HG02870 (cell line): ENCODE data around the gene KRT80.

Source experiments
- ATAC-seq: cut with Tn5 transposase; IDR thresholded peaks from one replicate; pipeline ENCODE4 v1.9.1; 2021; ENCODE audit warnings: mild to moderate bottlenecking, moderate library complexity; ENCODE audit not compliant: unreplicated experiment

KRT80 gene

GRCh38 chr12:52199294-52199919, 7.6 kb upstream of the KRT80 start:
- ATAC-seq, result no peak

DNA sequence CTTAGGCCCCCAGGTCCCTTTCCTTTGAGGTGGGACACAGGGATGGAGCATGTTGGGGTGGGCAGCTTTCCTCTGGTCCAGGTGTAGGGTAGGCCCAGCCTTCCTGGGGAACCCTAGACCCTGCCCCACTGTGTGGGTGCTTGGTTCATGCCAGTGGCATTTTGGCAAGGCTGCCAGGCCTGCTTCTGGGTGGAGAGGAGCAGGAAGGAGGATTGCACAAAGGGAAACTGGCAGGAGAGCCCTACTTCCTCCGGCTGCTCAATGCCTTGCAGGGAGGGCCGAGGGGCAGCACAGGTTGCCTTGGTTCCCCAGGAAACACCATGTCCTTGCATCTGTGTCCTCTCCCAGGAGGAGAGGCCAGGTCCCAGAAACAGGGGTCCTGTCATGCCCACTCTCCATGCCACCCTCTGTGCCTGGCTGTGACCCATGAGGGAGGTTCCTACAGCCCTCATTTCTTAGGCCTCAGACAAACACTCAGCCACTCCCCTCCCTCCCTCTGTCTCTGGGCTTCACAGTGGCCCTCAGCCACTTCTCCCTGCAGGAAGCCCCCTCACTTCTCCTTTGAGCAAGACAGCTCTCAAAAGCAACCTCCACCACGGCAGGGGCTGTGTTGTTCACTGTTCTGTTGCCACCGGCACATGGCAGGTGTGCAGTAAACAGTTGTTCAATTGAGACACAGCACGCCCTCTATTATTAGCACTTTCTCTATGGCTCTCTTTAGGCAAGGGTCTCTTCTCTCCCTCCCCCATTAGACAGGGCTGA, 6.8 kb upstream of the KRT80 start:
- ATAC-seq, result no peak

- ATAC-seq, result no peak
These were observed 5.8 kb upstream of the KRT80 start for GRCh38 chr12:52197371-52198231.

DNA sequence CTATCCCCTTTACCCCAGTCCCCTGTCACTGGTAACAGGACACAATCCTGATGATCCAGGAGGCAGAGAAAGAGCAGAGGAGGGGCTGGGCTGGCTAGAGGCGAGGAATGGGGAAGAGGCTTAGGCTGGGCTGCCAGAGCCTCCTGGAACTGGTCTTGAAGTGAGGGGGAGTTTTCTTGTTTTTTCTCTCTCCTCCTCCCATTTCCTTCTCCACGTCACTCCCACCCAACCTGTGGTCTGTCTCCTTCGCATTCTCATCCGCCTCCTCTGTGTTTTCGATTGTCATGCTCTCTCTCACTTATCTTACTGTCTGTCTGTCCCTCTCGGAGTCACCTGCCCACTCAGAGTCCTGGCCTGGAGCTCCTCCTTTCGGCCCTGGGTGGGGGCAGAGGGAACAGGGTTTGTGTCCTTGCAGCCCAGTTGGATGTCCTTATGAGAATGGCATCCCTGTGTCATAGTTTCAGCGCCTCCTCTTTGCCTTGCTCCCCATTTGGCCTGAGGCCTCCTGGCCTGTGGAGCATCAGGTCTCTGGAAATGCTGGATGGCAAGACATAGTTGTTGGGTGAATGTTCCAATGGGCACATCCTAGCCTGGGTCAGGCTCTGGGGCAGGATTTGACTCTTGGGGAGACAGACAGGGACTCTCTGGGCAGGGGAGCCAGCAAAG, 3.4 kb upstream of the KRT80 start:
- no peak for ATAC-seq

GRCh38 chr12:52193991-52194390, 2.2 kb upstream of the KRT80 start:
- ATAC-seq, result no peak

- no peak for ATAC-seq
These were observed 1.7 kb upstream of the KRT80 start for GRCh38 chr12:52193532-52193931.

DNA sequence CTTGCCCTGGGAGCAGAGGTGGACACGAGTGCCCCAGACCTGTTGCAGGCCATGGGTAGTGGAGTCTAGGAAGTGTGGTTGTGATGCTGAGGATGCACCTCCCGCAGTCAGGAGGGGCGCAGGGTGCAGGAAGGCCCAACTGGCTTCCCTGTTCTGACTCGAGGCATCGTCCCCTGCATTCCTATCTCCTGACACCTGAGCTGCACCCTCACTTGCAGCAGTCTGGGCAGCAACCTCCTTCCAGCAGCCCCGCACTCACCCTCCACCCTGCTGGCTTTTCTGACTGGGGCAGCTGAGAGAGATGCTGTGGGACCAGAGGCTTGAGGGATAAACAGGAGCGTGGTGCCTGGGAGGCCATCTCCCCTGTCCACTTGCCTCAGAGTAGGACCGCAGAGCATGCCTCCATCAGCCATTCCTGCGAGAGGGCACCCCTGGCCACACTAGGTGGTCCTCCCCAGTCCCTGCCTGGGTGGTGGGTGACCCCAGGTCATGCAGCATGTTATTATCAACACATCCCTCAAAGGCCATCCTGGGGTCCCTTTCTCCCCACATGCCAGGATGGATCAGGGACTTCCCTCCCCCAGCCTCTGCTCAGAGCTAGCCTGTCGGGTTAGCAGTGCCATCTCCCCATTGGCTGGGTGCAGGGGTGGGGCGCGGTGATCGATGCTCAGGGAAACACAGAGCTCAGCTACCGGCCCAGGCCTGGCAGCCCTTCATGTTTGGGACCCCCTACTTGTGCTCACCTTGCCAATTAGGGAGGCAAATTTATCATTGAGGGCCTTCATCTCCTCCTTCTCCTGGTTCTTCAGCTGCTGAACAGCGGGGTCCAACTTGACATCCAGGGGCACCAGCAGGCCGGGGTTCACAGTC, 719 bp downstream of the KRT80 start:
- ATAC-seq, result no peak

DNA sequence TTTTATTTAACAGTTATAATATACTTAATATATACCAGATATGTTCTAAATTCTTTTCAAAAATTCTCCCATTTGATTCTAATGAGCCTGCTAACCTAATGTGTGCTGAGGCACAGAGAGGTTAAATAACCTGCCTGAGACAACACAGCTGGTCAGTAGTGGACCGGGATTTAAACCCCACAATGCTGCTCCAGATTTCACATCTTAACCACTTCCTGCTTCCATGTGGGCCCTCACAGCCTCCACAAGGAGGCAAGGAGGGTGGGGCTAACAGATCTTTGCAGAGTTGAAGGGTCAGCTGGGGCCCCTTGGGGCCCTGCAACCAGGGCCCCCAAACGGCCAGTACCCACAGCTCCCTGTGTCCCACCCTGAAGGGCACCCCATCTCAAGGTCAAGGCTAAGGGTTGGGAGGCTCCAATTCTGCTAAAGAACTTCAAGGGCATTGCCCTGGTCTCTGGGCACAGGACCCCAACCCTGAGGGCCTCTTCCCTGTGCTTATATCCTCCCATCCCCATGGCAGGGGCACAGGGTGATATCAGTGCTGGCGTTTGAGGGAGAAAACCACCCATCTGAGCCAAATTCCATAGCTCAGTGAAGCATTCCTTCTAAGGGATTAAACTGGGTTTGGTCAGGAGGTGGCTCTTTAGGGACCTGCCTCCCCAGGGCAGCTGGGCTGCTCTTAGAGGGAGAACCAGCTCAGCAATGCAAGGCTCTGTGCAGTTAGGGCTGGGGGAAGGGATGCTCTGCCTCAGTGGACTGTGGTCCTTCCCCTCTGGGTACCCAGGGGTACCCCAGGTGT, 2.2 kb downstream of the KRT80 start:
- ATAC-seq, result no peak

DNA sequence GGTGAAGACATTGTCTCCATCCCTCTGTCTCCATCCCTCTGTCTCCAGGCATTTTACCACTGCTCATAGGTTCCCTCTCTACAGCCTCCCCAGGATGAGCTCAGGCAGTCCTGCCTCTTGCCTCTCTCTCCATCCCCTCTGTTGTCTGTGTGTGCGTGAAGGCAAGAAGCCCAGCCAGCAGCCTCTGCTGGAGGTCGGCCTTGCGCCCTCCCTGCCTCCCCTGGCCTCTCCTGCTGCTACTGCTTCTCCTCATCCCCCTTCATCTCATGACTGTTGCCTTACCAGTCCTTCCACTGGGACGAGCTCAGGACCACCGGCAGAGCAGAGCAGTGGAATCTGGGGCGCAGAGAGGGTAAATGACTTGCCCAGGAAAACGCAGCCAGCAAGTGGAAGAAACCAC, 3.2 kb downstream of the KRT80 start:
- ATAC-seq, result no peak

DNA sequence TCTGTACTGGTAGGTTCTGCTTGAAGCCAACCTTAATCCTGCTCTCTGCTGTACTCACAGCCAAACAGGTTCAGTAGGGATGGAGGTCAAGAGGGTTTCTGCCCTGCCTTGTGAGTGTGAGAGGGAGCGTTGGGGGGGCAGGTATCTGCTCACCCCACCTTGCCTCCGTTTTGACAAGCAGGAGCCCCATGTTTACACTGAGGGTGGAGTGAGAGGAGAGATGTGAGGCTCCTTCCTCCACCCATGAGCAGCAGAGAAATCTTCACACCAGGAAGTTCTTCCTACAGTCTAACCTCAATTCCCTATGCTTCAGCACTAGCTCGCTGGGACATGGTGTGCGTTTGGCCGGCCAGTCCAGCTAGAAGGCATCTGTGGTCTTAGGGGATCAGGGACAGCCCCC, 4.2 kb downstream of the KRT80 start:
- ATAC-seq, result no peak

DNA sequence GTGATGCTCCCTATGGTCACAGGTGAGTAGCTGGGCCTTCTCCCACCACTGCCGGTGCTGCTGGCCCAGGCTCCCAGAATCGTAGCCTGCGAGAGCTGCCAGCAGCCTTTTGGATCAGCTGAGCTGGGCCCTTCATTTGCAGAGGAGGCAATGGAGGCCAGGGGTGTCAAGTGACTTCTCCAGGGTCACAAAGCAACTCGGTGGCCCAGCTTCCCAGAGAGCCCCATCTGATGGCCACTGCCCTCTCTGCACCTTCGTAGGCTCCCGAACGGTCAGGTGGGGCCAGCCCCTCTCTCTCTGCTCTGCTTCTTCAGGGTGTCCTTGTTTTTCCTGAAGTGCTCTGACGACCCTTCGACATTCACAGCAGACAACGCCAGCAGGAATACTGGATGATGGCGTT, 4.6 kb downstream of the KRT80 start:
- ATAC-seq, result no peak

GRCh38 chr12:52186118-52186840, 5.5 kb downstream of the KRT80 start:
- ATAC-seq, result no peak

GRCh38 chr12:52185400-52185967, 6.3 kb downstream of the KRT80 start:
- no peak for ATAC-seq

GRCh38 chr12:52184813-52185212, 7.0 kb downstream of the KRT80 start:
- no peak for ATAC-seq

- ATAC-seq, result no peak
These were observed 7.8 kb downstream of the KRT80 start for GRCh38 chr12:52183971-52184370.

DNA sequence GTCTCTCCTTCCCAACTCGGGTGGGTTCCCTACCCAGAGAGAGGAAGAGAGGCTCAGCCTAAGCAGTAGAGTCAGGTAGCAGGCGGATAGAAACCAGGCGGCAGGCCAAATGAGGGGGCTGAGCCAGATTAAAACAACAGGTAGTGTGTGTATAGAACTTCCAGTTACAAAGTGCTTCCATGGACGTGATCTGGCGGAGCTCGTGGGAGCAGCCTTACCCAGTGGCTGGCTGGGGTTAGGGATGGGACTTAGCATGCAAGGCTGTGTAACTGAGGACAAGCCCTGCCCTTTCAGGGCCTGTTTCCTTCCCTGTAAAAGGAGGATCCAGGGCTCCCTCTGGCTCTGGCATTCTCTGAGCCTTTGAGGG, 8.3 kb downstream of the KRT80 start:
- ATAC-seq, result no peak

- no peak for ATAC-seq
These were observed 8.8 kb downstream of the KRT80 start for GRCh38 chr12:52182898-52183543.

GRCh38 chr12:52182384-52182783, 9.4 kb downstream of the KRT80 start:
- no peak for ATAC-seq
